KMS-11 (cell line): Measurements from ENCODE around the gene PCDH11X.
"Not testable (repeated sequence)": the region's sequence is repeated elsewhere in the genome, so short reads cannot be mapped to it uniquely, and the experiment has no call there.

ENCODE experiments used
- H2AFZ ChIP-seq: fragments of 200-600 bp; sonication (generic); 2 replicates; pipeline ENCODE4 v1.6.1; 2016; ENCODE audit warnings: antibody characterized with exemption, mixed run types, low read depth
- H3K27ac ChIP-seq: fragments of 200-600 bp; sonication (generic); 2 replicates; pipeline ENCODE4 v1.6.1; 2016; ENCODE audit warnings: mild to moderate bottlenecking, mixed run types
- H3K27me3 ChIP-seq: fragments of 200-600 bp; sonication (generic); 2 replicates; pipeline ENCODE4 v1.6.1; 2017; ENCODE audit warnings: mild to moderate bottlenecking, low read depth, mixed run types, moderate library complexity; ENCODE audit not compliant: insufficient read depth
- H3K36me3 ChIP-seq: fragments of 200-600 bp; sonication (generic); 2 replicates; pipeline ENCODE4 v1.6.1; 2017; ENCODE audit warnings: mild to moderate bottlenecking, mixed run types; ENCODE audit not compliant: insufficient read depth
- H3K4me1 ChIP-seq: fragments of 200-600 bp; sonication (generic); 2 replicates; pipeline ENCODE4 v1.6.1; 2016; ENCODE audit warnings: mild to moderate bottlenecking, low read depth, mixed run types; ENCODE audit not compliant: poor library complexity, severe bottlenecking
- H3K4me2 ChIP-seq: fragments of 200-600 bp; sonication (generic); 2 replicates; pipeline ENCODE4 v1.7.0; 2016; ENCODE audit warnings: mild to moderate bottlenecking, mixed run types
- H3K4me3 ChIP-seq: fragments of 200-600 bp; sonication (generic); IDR thresholded peaks from 2 replicates; pipeline ENCODE4 v1.6.1; 2017; ENCODE audit warnings: low read depth, low read length, mixed read lengths; ENCODE audit not compliant: insufficient read depth
- H3K79me2 ChIP-seq: fragments of 200-600 bp; sonication (generic); 2 replicates; pipeline ENCODE4 v1.6.1; 2016; ENCODE audit warnings: low read depth, mixed run types; ENCODE audit not compliant: insufficient read depth
- H3K9ac ChIP-seq: fragments of 200-600 bp; sonication (generic); 2 replicates; pipeline ENCODE4 v1.6.1; 2016; ENCODE audit warnings: mild to moderate bottlenecking, mixed run types
- H4K20me1 ChIP-seq: fragments of 200-600 bp; sonication (generic); 2 replicates; pipeline ENCODE4 v1.6.1; 2016; ENCODE audit warnings: mild to moderate bottlenecking, mixed run types; ENCODE audit not compliant: insufficient read depth

The PCDH11X gene

DNA sequence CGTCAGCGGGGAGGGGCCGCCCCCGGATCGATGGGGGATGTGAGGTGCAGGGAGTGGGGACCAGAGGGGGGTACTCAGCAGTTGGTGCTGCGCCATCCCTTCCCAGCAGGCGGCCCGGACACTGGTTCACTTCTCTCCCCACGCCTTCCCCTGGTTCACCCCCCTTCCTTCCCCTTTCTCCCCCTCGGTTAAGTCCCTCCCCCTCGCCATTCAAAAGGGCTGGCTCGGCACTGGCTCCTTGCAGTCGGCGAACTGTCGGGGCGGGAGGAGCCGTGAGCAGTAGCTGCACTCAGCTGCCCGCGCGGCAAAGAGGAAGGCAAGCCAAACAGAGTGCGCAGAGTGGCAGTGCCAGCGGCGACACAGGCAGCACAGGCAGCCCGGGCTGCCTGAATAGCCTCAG lies at the start of gene PCDH11X:
PCDH11X (plus strand) TSS at position 241 of the 400 bp plus-strand sequence. CDS start 56,130 bp downstream, outside the sequence.
- not testable (repeated sequence) for H3K27me3 ChIP-seq, H3K4me1 ChIP-seq, H3K79me2 ChIP-seq, H3K36me3 ChIP-seq, H3K9ac ChIP-seq, H3K27ac ChIP-seq, H2AFZ ChIP-seq, H4K20me1 ChIP-seq, H3K4me3 ChIP-seq
- peak within 1 kb of the TSS; percentile 57 for H3K4me2 ChIP-seq

- H3K36me3 ChIP-seq, H3K27me3 ChIP-seq, H3K4me1 ChIP-seq, H3K27ac ChIP-seq, H3K79me2 ChIP-seq, H4K20me1 ChIP-seq, H3K4me3 ChIP-seq, H3K4me2 ChIP-seq, H2AFZ ChIP-seq, H3K9ac ChIP-seq: not testable (repeated sequence)
Measured at GRCh38 chrX:91747446-91747845, 31.7 kb upstream of the PCDH11X start.

DNA sequence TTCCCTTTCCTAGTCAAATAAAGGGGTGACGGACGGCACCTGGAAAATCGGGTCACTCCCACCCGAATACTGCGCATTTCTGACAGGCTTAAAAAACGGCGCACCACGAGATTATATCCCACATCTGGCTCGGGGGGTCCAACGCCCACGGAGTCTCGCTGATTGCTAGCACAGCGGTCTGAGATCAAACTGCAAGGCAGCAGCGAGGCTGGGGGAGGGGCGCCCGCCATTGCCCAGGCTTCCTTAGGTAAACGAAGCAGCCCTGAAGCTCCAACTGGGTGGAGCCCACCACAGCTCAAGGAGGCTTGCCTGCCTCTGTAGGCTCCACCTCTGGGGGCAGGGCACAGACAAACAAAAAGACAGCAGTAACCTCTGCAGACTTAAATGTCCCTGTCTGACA lies 26.2 kb upstream of the PCDH11X start:
- not testable (repeated sequence) for H3K4me1 ChIP-seq, H3K27me3 ChIP-seq, H3K9ac ChIP-seq, H3K4me3 ChIP-seq, H3K27ac ChIP-seq, H3K4me2 ChIP-seq, H2AFZ ChIP-seq, H4K20me1 ChIP-seq, H3K36me3 ChIP-seq, H3K79me2 ChIP-seq

DNA sequence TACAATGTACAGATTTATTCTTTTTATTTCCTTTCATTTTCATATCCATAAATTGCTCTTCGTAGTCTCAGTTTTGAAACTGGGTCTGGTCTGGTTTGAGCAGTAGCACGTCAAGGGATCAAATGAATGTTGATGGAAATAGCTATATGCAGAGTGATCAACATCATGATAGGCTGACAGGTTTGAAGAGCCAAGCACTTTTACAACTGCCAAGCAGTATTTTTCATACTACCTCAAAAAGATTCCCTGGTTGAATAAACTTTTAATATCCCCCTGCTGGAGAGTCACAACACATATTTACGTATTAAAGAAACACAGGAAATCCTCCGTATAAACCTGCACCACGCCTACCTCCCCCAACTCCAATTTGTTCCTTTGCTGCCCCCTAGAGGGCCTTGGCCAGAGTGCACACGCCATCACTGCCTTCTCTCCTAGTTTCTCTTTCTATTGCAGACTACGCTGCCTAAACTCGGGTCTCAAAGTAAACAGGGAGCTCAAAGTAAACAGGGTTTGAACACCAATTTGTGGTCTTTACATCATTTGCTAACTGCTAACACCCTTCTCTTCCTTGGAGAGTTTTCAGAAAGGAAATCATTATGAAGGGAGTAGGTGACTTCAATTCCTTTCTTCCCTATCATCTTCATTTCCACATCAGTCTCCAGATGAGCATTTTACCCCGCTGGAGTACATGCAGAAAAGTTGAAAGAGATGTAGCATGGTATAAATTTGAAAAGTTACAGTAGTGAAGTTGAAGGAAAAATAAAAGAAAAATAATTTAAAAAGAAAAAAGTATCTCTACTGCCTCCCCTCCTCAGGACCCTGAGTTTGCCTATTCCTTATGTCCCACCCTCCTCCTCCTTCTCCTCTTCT lies 8.3 kb upstream of the PCDH11X start:
- not testable (repeated sequence) for H3K4me1 ChIP-seq, H4K20me1 ChIP-seq, H3K79me2 ChIP-seq, H3K4me3 ChIP-seq, H3K36me3 ChIP-seq, H3K9ac ChIP-seq, H3K27ac ChIP-seq, H3K27me3 ChIP-seq
- Histone ChIP-seq H2AFZ (peak overlapping the region; percentile 52; the same call in 1 of the 2 replicates), H3K4me2 (peak overlapping the region; percentile 36)

DNA sequence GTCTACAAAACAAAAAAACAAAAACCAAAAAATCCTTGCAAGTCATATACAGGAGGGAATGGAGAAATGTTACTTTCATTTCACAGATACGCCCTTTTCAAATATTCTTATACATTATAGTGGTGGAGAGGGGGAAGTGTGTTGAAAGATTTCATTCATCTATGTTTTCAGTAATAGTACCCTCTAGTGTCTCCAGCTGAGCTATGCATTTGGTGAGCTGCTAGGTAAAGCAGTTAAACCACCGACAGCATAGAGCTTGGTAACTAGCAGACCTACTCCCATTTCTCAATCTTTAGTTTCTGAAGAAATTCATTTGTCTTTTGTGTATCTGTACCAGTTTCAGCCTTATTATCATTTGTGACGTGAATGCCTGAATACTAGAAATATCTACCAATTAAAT lies 5.2 kb upstream of the PCDH11X start:
- not testable (repeated sequence) for H3K4me3 ChIP-seq, H3K27me3 ChIP-seq, H3K9ac ChIP-seq, H3K4me1 ChIP-seq, H3K36me3 ChIP-seq, H3K27ac ChIP-seq, H3K4me2 ChIP-seq, H4K20me1 ChIP-seq, H3K79me2 ChIP-seq, H2AFZ ChIP-seq

GRCh38 chrX:91780008-91780407 lies 833 bp downstream of the PCDH11X start:
- peak overlapping the region; percentile 57 for H3K4me2 ChIP-seq
- H3K36me3 ChIP-seq, H3K27ac ChIP-seq, H3K4me3 ChIP-seq, H3K27me3 ChIP-seq, H3K9ac ChIP-seq, H2AFZ ChIP-seq, H4K20me1 ChIP-seq, H3K4me1 ChIP-seq, H3K79me2 ChIP-seq: not testable (repeated sequence)

- not testable (repeated sequence) for H3K27me3 ChIP-seq, H3K9ac ChIP-seq, H3K27ac ChIP-seq, H3K4me1 ChIP-seq, H3K79me2 ChIP-seq, H4K20me1 ChIP-seq, H3K4me3 ChIP-seq, H3K36me3 ChIP-seq
- peak overlapping the region; percentile 57 for H3K4me2 ChIP-seq
- H2AFZ ChIP-seq = peak overlapping the region; percentile 10; the same call in 1 of the 2 replicates
Measured at GRCh38 chrX:91780698-91781097, 1.5 kb downstream of the PCDH11X start.

DNA sequence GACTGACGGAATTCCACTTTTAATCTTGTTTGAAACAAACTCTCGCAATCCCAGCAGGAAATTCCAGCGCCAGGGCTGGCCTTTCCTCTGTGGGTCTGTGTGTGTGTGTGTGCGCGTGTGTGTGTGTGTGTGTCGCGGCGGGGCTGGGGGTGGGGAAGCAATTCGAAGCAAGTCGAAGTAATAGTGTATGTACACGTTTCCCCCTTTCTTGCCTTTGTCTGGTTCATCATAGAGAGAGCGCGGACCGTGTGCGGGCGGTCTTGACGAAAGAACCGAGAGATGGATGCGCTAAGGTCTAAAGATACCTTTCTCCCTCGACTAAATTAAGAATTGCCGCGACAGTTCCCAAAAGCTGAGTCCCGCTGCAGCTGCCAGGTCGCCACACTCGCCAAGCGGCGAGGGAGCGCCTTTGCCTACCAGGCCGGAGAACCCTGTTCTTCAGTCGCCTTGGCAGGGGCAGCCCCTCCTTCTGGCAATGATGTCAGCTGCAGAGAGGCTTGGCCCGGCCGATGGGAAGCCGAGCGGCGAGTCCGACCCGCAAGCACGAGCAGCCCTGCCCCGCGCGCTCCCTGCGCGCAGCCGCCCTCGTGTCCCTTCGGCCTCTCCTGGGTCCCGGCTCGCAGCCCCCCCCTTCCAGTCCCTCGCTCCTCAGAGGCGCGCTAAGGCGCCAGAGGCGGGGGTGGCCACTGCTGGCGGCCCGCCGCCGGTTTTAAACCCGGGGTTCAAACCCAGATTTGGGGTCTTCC lies 2.6 kb downstream of the PCDH11X start:
- H4K20me1 ChIP-seq, H3K27ac ChIP-seq, H3K27me3 ChIP-seq, H3K4me1 ChIP-seq, H3K36me3 ChIP-seq, H3K9ac ChIP-seq, H3K4me3 ChIP-seq, H2AFZ ChIP-seq, H3K79me2 ChIP-seq: not testable (repeated sequence)
- 0 out of 2 replicates have a peak overlapping the region, but pooled peaks have one; percentile 57 for H3K4me2 ChIP-seq

GRCh38 chrX:91782825-91783224 lies 3.6 kb downstream of the PCDH11X start:
- not testable (repeated sequence) for H3K9ac ChIP-seq, H3K4me3 ChIP-seq, H3K79me2 ChIP-seq, H4K20me1 ChIP-seq, H3K4me2 ChIP-seq, H3K4me1 ChIP-seq, H3K36me3 ChIP-seq, H2AFZ ChIP-seq, H3K27me3 ChIP-seq, H3K27ac ChIP-seq

- H3K27ac ChIP-seq, H3K27me3 ChIP-seq, H2AFZ ChIP-seq, H4K20me1 ChIP-seq, H3K9ac ChIP-seq, H3K36me3 ChIP-seq, H3K79me2 ChIP-seq, H3K4me3 ChIP-seq, H3K4me2 ChIP-seq, H3K4me1 ChIP-seq: not testable (repeated sequence)
Measured at GRCh38 chrX:91817537-91817936, 38.4 kb downstream of the PCDH11X start.
